Neural cell (in vitro differentiated cells): ENCODE results near the gene RILPL1.

ENCODE experiments used
- CTCF ChIP-seq: fragments of 450-650 bp; IDR thresholded peaks from 2 replicates; pipeline ENCODE4 v1.5.1; 2014; ENCODE audit warnings: antibody characterized with exemption, mild to moderate bottlenecking, moderate library complexity; ENCODE audit not compliant: poor library complexity, severe bottlenecking
- REST ChIP-seq: IDR thresholded peaks from 2 replicates; pipeline ENCODE4 v1.6.1; 2012; ENCODE audit warnings: borderline replicate concordance

DNA sequence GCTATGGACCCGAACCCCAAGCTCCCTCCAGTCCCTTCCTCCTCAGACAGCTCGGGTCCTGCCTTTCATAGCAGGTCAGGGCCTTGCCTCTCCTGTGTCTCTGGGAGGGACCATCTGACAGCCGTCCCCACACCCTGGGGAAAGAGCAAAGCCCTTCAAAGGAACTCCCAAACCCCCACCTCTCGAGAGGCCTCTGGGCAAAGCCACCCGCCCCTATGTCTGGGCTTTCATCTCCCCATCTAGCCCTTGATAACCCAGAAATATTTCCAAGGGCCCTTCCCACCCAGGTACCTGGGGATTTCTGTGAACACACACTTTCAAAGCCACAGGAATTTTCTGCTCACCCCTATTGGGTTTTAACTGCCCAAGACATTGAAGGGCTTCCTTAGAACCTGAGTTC, 43.4 kb downstream of the RILPL1 start:
- TF ChIP-seq CTCF (no peak), REST (no peak)
